RWPE1 (cell line): ENCODE data around the gene CPNE5.

Experiments used
- CTCF ChIA-PET: fragments of 350-600 bp; sonication (Branson Sonifier 250); formaldehyde crosslinking; extraction: SDS; loops from one replicate; lab custom pipeline; 2021; lab: Yijun Ruan, JAX
- POLR2A ChIA-PET: fragments of 400-600 bp; formaldehyde crosslinking; extraction: SDS; loops from one replicate; lab custom pipeline; 2020; ENCODE audit warnings: antibody characterized with exemption; ENCODE audit not compliant: low non-redundant PET; lab: Yijun Ruan, JAX
- DNase-seq: peaks from one replicate; pipeline ENCODE4 v3.0.0; 2012; ENCODE audit warnings: low spot score
- H3K27ac ChIP-seq: fragments of 450-650 bp; 2 replicates; pipeline ENCODE4 v1.5.1; 2017
- CTCF ChIP-seq: fragments of 450-650 bp; conservative IDR thresholded peaks from 2 replicates; pipeline ENCODE4 v1.5.1; 2017; ENCODE audit warnings: low read depth, mild to moderate bottlenecking

CPNE5 gene

GRCh38 chr6:36786055-36786675 is 53.1 kb downstream of the CPNE5 start:
- DNase-seq = no peak
- ChIA-PET POLR2A (no interaction called here), CTCF (interaction anchor here (0.6 to 1.5 kb wide), 3 partner anchors 8 to 65 kb away, joined by 3 to 7 read pairs (median 3); no protein-coding TSS in a partner anchor)
- no peak overlapping the region for H3K27ac ChIP-seq
- no peak for TF ChIP-seq CTCF

- H3K27ac ChIP-seq = no peak overlapping the region
- ChIA-PET POLR2A (no interaction called here), CTCF (interaction anchor here (0.6 to 1.2 kb wide), 3 partner anchors 24 to 1497 kb away, joined by 3 to 4 read pairs (median 4); no protein-coding TSS in a partner anchor)
- TF ChIP-seq CTCF = no peak
- no peak for DNase-seq
Observed at GRCh38 chr6:36784376-36784636, 54.9 kb downstream of the CPNE5 start.

- ChIA-PET CTCF (interaction anchor here (0.5 to 2.1 kb wide), 7 partner anchors 18 to 1497 kb away, joined by 3 to 6 read pairs (median 3); no protein-coding TSS in a partner anchor), POLR2A (no interaction called here)
- no peak for DNase-seq
- no peak for TF ChIP-seq CTCF
- no peak overlapping the region for H3K27ac ChIP-seq
Observed at GRCh38 chr6:36783603-36784375, 55.5 kb downstream of the CPNE5 start.

GRCh38 chr6:36781669-36782068 is 57.6 kb downstream of the CPNE5 start:
- DNase-seq = no peak
- H3K27ac ChIP-seq = no peak overlapping the region
- TF ChIP-seq CTCF = no peak
- ChIA-PET CTCF (interaction anchor here (1.4 to 2.1 kb wide), 3 partner anchors 11 to 16 kb away, joined by 3 to 6 read pairs (median 5); no protein-coding TSS in a partner anchor), POLR2A (no interaction called here)

- no peak overlapping the region for H3K27ac ChIP-seq
- DNase-seq = no peak
- CTCF ChIA-PET = interaction anchor here (0.6 kb wide), 1 partner anchor 552 kb away, joined by 3 read pairs; no protein-coding TSS in a partner anchor
- POLR2A ChIA-PET = no interaction called here
- no peak for TF ChIP-seq CTCF
Observed at GRCh38 chr6:36780442-36781177, 58.6 kb downstream of the CPNE5 start.

- no peak for TF ChIP-seq CTCF
- ChIA-PET POLR2A (no interaction called here), CTCF (interaction anchor here (0.8 kb wide), 1 partner anchor 19 kb away, joined by 5 read pairs; no protein-coding TSS in a partner anchor)
- H3K27ac ChIP-seq = no peak overlapping the region
- no peak for DNase-seq
Observed at GRCh38 chr6:36779227-36779626, 60.0 kb downstream of the CPNE5 start.
